Ishikawa (cell line): ENCODE measurements around the gene HBEGF.

ENCODE experiments used
- CEBPB ChIP-seq: IDR thresholded peaks from 2 replicates; pipeline ENCODE4 v1.6.1; 2012
- CREB1 ChIP-seq: IDR thresholded peaks from 2 replicates; pipeline ENCODE4 v1.6.1; 2012; ENCODE audit warnings: low read depth
- EGR1 ChIP-seq: IDR thresholded peaks from 2 replicates; pipeline ENCODE4 v1.6.1; 2012
- EP300 ChIP-seq: IDR thresholded peaks from 2 replicates; pipeline ENCODE4 v1.6.1; 2012; ENCODE audit warnings: borderline replicate concordance
- FOXM1 ChIP-seq: IDR thresholded peaks from 2 replicates; pipeline ENCODE4 v1.6.1; 2012; ENCODE audit warnings: low read depth, borderline replicate concordance
- MAX ChIP-seq: IDR thresholded peaks from 2 replicates; pipeline ENCODE4 v1.6.1; 2012
- NFIC ChIP-seq: IDR thresholded peaks from 2 replicates; pipeline ENCODE4 v1.6.1; 2012
- RAD21 ChIP-seq: IDR thresholded peaks from 2 replicates; pipeline ENCODE4 v1.6.1; 2012; ENCODE audit warnings: low read depth
- TAF1 ChIP-seq: IDR thresholded peaks from 2 replicates; pipeline ENCODE4 v1.6.1; 2012; ENCODE audit warnings: low read depth, mild to moderate bottlenecking
- TCF12 ChIP-seq: IDR thresholded peaks from 2 replicates; pipeline ENCODE4 v1.6.1; 2012; ENCODE audit warnings: low read depth
- TEAD4 ChIP-seq: IDR thresholded peaks from 2 replicates; pipeline ENCODE4 v1.6.1; 2012
- YY1 ChIP-seq: IDR thresholded peaks from 2 replicates; pipeline ENCODE4 v1.6.1; 2012; ENCODE audit warnings: low read depth
- ZBTB7A ChIP-seq: IDR thresholded peaks from 2 replicates; pipeline ENCODE4 v1.6.1; 2012; ENCODE audit warnings: low read depth
- TF ChIP-seq, protein P1 (sequence below): IDR thresholded peaks from 2 replicates; pipeline ENCODE4 v1.6.1; 2012
- TF ChIP-seq, protein P2 (sequence below): IDR thresholded peaks from 2 replicates; pipeline ENCODE4 v1.6.1; 2012; ENCODE audit warnings: low read depth, mild to moderate bottlenecking

Gene HBEGF, protein sequence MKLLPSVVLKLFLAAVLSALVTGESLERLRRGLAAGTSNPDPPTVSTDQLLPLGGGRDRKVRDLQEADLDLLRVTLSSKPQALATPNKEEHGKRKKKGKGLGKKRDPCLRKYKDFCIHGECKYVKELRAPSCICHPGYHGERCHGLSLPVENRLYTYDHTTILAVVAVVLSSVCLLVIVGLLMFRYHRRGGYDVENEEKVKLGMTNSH

GRCh38 chr5:140346348-140347221 lies at the start of gene HBEGF:
Gene HBEGF (minus strand): TSS chr5:140346603. CDS start chr5:140346328, 275 bp downstream.
- TF ChIP-seq RAD21: peak; percentile 27; the same call in 1 of the 2 replicates
- TF ChIP-seq TAF1: peak; percentile 51; the same call in 1 of the 2 replicates
- TF ChIP-seq NFIC: no peak; the same call in 1 of the 2 replicates
- TF ChIP-seq CREB1: no peak
- TF ChIP-seq EP300: no peak; the same call in 1 of the 2 replicates
- TF ChIP-seq TEAD4: no peak
- no peak for TF ChIP-seq CEBPB
- TF ChIP-seq, protein P1, sequence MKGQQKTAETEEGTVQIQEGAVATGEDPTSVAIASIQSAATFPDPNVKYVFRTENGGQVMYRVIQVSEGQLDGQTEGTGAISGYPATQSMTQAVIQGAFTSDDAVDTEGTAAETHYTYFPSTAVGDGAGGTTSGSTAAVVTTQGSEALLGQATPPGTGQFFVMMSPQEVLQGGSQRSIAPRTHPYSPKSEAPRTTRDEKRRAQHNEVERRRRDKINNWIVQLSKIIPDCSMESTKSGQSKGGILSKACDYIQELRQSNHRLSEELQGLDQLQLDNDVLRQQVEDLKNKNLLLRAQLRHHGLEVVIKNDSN: no peak
- TF ChIP-seq, protein P2, sequence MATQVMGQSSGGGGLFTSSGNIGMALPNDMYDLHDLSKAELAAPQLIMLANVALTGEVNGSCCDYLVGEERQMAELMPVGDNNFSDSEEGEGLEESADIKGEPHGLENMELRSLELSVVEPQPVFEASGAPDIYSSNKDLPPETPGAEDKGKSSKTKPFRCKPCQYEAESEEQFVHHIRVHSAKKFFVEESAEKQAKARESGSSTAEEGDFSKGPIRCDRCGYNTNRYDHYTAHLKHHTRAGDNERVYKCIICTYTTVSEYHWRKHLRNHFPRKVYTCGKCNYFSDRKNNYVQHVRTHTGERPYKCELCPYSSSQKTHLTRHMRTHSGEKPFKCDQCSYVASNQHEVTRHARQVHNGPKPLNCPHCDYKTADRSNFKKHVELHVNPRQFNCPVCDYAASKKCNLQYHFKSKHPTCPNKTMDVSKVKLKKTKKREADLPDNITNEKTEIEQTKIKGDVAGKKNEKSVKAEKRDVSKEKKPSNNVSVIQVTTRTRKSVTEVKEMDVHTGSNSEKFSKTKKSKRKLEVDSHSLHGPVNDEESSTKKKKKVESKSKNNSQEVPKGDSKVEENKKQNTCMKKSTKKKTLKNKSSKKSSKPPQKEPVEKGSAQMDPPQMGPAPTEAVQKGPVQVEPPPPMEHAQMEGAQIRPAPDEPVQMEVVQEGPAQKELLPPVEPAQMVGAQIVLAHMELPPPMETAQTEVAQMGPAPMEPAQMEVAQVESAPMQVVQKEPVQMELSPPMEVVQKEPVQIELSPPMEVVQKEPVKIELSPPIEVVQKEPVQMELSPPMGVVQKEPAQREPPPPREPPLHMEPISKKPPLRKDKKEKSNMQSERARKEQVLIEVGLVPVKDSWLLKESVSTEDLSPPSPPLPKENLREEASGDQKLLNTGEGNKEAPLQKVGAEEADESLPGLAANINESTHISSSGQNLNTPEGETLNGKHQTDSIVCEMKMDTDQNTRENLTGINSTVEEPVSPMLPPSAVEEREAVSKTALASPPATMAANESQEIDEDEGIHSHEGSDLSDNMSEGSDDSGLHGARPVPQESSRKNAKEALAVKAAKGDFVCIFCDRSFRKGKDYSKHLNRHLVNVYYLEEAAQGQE: no peak
- no peak for TF ChIP-seq FOXM1
- TF ChIP-seq TCF12: no peak; the same call in 1 of the 2 replicates
- TF ChIP-seq MAX: peak; percentile 64; the same call in 1 of the 2 replicates
- TF ChIP-seq ZBTB7A: peak; percentile 67
- no peak for TF ChIP-seq EGR1
- TF ChIP-seq YY1: 0 out of 2 replicates have a peak, but pooled peaks have one; percentile 38

GRCh38 chr5:140393738-140394137 lies 47.3 kb upstream of the HBEGF start:
- TF ChIP-seq TCF12: no peak

GRCh38 chr5:140391732-140392131 lies 45.3 kb upstream of the HBEGF start:
- TF ChIP-seq CEBPB (no peak), ZBTB7A (no peak), NFIC (no peak), MAX (no peak), EGR1 (no peak), CREB1 (no peak), TEAD4 (no peak), YY1 (no peak), RAD21 (no peak), EP300 (no peak), TCF12 (no peak), TAF1 (no peak), FOXM1 (no peak)
- TF ChIP-seq, protein P1: no peak
- TF ChIP-seq, protein P2: no peak

GRCh38 chr5:140391312-140391711 lies 44.9 kb upstream of the HBEGF start:
- TF ChIP-seq CEBPB (peak; percentile 42; the same call in 1 of the 2 replicates), CREB1 (no peak)

GRCh38 chr5:140388052-140388451 lies 41.6 kb upstream of the HBEGF start:
- TF ChIP-seq ZBTB7A (no peak), YY1 (no peak), MAX (no peak), EP300 (no peak), TEAD4 (no peak), RAD21 (no peak)

DNA sequence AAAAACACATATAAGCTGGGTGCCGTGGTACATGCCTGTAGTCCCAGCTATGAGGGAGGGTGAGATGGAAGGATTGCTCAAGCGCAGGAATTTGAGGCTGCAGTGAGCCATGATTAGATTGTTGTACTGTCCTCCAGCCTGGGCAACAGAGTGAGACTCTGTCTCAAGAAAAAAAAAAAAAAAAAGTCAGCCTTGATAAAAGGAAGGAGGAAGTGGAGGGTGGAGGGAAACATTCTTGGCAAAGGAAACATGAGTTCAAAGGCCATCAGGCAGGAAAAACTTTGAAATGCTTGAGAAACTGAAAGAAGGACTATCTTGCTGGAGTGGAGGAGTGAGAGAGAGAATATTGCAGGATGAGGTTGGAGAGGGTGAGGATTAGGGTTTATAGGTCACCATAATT lies 36.9 kb upstream of the HBEGF start:
- TF ChIP-seq TEAD4: no peak
- TF ChIP-seq EP300: no peak
- TF ChIP-seq, protein P2: no peak
- TF ChIP-seq CEBPB: no peak
- TF ChIP-seq ZBTB7A: no peak
- no peak for TF ChIP-seq EGR1
